SK-N-SH treated with all-trans-retinoic acid at 6 μM for 48 hours (cell line): ENCODE measurements around the gene PPFIBP1.

Experiments used
- ATAC-seq: fragments of 200-7000 bp; cut with Tn5 transposase; 3 replicates; pipeline ENCODE4 v1.9.1; 2020; ENCODE audit warnings: mild to moderate bottlenecking, moderate library complexity
- ARNTL ChIP-seq: fragments of 450-650 bp; formaldehyde crosslinking; IDR thresholded peaks from 2 replicates; pipeline ENCODE4 v1.5.0; 2020; ENCODE audit warnings: low read depth, mild to moderate bottlenecking, moderate library complexity, borderline replicate concordance
- BACH2 ChIP-seq: fragments of 250-450 bp; sonication (Bioruptor Pico); IDR thresholded peaks from 2 replicates; pipeline ENCODE4 v1.9.0; 2021; ENCODE audit warnings: mild to moderate bottlenecking, borderline replicate concordance
- CSDC2 ChIP-seq: fragments of 250-450 bp; sonication (Bioruptor Pico); IDR thresholded peaks from 2 replicates; pipeline ENCODE4 v1.5.0; 2020; ENCODE audit warnings: mild to moderate bottlenecking, moderate library complexity
- ESRRG ChIP-seq: fragments of 250-450 bp; sonication (Bioruptor Pico); IDR thresholded peaks from 2 replicates; pipeline ENCODE4 v1.6.1; 2021; ENCODE audit warnings: mild to moderate bottlenecking
- GLIS3 ChIP-seq: fragments of 250-450 bp; sonication (Bioruptor Pico); IDR thresholded peaks from 2 replicates; pipeline ENCODE4 v1.5.0; 2020; ENCODE audit warnings: mild to moderate bottlenecking, moderate library complexity
- ISL1 ChIP-seq: fragments of 250-450 bp; sonication (Bioruptor Pico); IDR thresholded peaks from 2 replicates; pipeline ENCODE4 v2.1.2; 2022; ENCODE audit warnings: mild to moderate bottlenecking, moderate library complexity
- OSR1 ChIP-seq: fragments of 250-450 bp; sonication (Bioruptor Pico); IDR thresholded peaks from 2 replicates; pipeline ENCODE4 v1.8.0; 2022; ENCODE audit warnings: moderate library complexity, mild to moderate bottlenecking, inconsistent platforms
- PPARA ChIP-seq: fragments of 250-450 bp; sonication (Bioruptor Pico); IDR thresholded peaks from 2 replicates; pipeline ENCODE4 v1.5.0; 2020; ENCODE audit warnings: mild to moderate bottlenecking, borderline replicate concordance
- RARB ChIP-seq: fragments of 250-450 bp; sonication (Bioruptor Pico); IDR thresholded peaks from 2 replicates; pipeline ENCODE4 v1.8.0; 2021; ENCODE audit warnings: mild to moderate bottlenecking, moderate library complexity
- SNAI2 ChIP-seq: fragments of 250-450 bp; sonication (Bioruptor Pico); IDR thresholded peaks from 2 replicates; pipeline ENCODE4 v1.5.0; 2020; ENCODE audit warnings: mild to moderate bottlenecking, moderate library complexity
- TCF4 ChIP-seq: fragments of 250-450 bp; sonication (Bioruptor Pico); IDR thresholded peaks from 2 replicates; pipeline ENCODE4 v1.8.0; 2021; ENCODE audit warnings: mild to moderate bottlenecking, moderate library complexity, borderline replicate concordance
- TOX ChIP-seq: fragments of 250-450 bp; sonication (Bioruptor Pico); IDR thresholded peaks from 2 replicates; pipeline ENCODE4 v1.8.0; 2021; ENCODE audit warnings: mild to moderate bottlenecking, moderate library complexity, borderline replicate concordance
- ZC3H10 ChIP-seq: fragments of 250-450 bp; sonication (Bioruptor Pico); IDR thresholded peaks from 2 replicates; pipeline ENCODE4 v1.5.1; 2021; ENCODE audit warnings: mild to moderate bottlenecking, moderate library complexity
- ZFP3 ChIP-seq: fragments of 250-450 bp; sonication (Bioruptor Pico); IDR thresholded peaks from 2 replicates; pipeline ENCODE4 v1.5.0; 2020; ENCODE audit warnings: mild to moderate bottlenecking, moderate library complexity
- ZFP30 ChIP-seq: fragments of 450-650 bp; formaldehyde crosslinking; IDR thresholded peaks from 2 replicates; pipeline ENCODE4 v1.5.0; 2022; ENCODE audit warnings: mild to moderate bottlenecking, moderate library complexity
- ZNF565 ChIP-seq: fragments of 450-650 bp; formaldehyde crosslinking; conservative IDR thresholded peaks from 2 replicates; pipeline ENCODE4 v1.5.0; 2020; ENCODE audit warnings: low read depth, mild to moderate bottlenecking, moderate library complexity
- ZNF70 ChIP-seq: fragments of 450-650 bp; formaldehyde crosslinking; IDR thresholded peaks from 2 replicates; pipeline ENCODE4 v1.5.0; 2020; ENCODE audit warnings: mild to moderate bottlenecking, moderate library complexity
- ZNF8 ChIP-seq: fragments of 450-650 bp; formaldehyde crosslinking; IDR thresholded peaks from 2 replicates; pipeline ENCODE4 v1.5.0; 2020; ENCODE audit warnings: mild to moderate bottlenecking, moderate library complexity
- TF ChIP-seq, protein P1 (sequence below): fragments of 250-450 bp; sonication (Bioruptor Pico); IDR thresholded peaks from 2 replicates; pipeline ENCODE4 v1.5.1; 2020; ENCODE audit warnings: low read depth, mild to moderate bottlenecking, moderate library complexity
- TF ChIP-seq, protein P2 (sequence below): fragments of 250-450 bp; sonication (Bioruptor Pico); IDR thresholded peaks from 2 replicates; pipeline ENCODE4 v1.5.0; 2020; ENCODE audit warnings: mild to moderate bottlenecking, moderate library complexity
- TF ChIP-seq, protein P3 (sequence below): fragments of 250-450 bp; sonication (Bioruptor Pico); IDR thresholded peaks from 2 replicates; pipeline ENCODE4 v1.5.1; 2021; ENCODE audit warnings: mild to moderate bottlenecking, moderate library complexity
- TF ChIP-seq, protein P4 (sequence below): fragments of 250-450 bp; sonication (Bioruptor Pico); IDR thresholded peaks from 2 replicates; pipeline ENCODE4 v1.8.0; 2021; ENCODE audit warnings: low read depth, mild to moderate bottlenecking, moderate library complexity, borderline replicate concordance

Gene PPFIBP1

DNA sequence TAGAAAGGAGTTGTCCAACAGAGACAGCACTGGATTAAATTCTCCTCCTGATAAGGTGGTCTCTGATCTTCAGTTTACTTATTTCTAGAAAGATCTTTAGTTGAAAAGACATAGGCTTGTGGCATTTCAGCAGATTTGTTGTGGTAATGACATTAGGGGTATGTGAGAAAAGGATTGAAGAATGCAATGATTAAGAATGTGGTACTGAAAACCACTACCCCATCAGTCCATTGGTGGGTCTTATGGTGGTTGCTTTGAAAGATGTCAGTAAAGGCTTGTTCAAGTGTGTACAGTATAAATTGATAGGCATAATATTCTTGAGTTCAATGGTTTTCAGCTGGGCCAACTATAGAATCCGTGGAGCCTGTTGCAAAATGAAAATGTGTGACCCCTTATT is 10.8 kb downstream of the PPFIBP1 start:
- TF ChIP-seq ZNF8 (no peak), ZNF565 (CRISPR knock-in tag) (no peak), RARB (no peak), ZNF70 (CRISPR knock-in tag) (no peak), CSDC2 (CRISPR knock-in tag) (no peak), ISL1 (CRISPR knock-in tag) (no peak)
- TF ChIP-seq, protein P1, sequence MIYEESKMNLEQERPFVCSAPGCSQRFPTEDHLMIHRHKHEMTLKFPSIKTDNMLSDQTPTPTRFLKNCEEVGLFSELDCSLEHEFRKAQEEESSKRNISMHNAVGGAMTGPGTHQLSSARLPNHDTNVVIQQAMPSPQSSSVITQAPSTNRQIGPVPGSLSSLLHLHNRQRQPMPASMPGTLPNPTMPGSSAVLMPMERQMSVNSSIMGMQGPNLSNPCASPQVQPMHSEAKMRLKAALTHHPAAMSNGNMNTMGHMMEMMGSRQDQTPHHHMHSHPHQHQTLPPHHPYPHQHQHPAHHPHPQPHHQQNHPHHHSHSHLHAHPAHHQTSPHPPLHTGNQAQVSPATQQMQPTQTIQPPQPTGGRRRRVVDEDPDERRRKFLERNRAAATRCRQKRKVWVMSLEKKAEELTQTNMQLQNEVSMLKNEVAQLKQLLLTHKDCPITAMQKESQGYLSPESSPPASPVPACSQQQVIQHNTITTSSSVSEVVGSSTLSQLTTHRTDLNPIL (CRISPR knock-in tag) = no peak
- TF ChIP-seq, protein P2, sequence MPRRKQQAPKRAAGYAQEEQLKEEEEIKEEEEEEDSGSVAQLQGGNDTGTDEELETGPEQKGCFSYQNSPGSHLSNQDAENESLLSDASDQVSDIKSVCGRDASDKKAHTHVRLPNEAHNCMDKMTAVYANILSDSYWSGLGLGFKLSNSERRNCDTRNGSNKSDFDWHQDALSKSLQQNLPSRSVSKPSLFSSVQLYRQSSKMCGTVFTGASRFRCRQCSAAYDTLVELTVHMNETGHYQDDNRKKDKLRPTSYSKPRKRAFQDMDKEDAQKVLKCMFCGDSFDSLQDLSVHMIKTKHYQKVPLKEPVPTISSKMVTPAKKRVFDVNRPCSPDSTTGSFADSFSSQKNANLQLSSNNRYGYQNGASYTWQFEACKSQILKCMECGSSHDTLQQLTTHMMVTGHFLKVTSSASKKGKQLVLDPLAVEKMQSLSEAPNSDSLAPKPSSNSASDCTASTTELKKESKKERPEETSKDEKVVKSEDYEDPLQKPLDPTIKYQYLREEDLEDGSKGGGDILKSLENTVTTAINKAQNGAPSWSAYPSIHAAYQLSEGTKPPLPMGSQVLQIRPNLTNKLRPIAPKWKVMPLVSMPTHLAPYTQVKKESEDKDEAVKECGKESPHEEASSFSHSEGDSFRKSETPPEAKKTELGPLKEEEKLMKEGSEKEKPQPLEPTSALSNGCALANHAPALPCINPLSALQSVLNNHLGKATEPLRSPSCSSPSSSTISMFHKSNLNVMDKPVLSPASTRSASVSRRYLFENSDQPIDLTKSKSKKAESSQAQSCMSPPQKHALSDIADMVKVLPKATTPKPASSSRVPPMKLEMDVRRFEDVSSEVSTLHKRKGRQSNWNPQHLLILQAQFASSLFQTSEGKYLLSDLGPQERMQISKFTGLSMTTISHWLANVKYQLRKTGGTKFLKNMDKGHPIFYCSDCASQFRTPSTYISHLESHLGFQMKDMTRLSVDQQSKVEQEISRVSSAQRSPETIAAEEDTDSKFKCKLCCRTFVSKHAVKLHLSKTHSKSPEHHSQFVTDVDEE = no peak
- ATAC-seq = no peak

DNA sequence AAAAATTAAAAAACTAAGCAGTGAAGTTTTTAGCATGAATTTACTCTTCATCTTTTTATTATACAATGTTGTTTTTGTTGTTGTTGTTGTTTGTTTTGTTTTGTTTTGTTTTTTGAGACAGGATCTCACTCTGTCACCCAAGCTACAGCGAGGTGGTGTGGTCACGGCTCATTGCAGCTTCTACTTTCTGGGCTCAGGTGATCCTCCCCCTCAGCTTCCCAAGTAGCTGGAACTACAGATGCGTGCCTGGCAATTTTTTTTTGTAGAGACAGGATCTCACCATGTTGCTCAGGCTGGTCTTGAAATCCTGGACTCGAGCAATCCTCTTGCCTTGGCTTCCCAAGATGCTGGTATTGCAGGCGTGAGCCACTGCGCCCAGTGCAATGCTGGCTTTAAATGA is 11.3 kb downstream of the PPFIBP1 start:
- no peak for ATAC-seq
- TF ChIP-seq, protein P1 (CRISPR knock-in tag) = no peak
- TF ChIP-seq GLIS3 (CRISPR knock-in tag) (no peak), PPARA (CRISPR knock-in tag) (no peak), TCF4 (CRISPR knock-in tag) (no peak), ZNF565 (CRISPR knock-in tag) (no peak), ZNF8 (no peak), ISL1 (CRISPR knock-in tag) (no peak), ZC3H10 (CRISPR knock-in tag) (no peak), SNAI2 (CRISPR knock-in tag) (no peak), ZFP30 (CRISPR knock-in tag) (no peak), ESRRG (CRISPR knock-in tag) (no peak), OSR1 (CRISPR knock-in tag) (no peak), BACH2 (CRISPR knock-in tag) (no peak), TOX (CRISPR knock-in tag) (no peak), ZNF70 (CRISPR knock-in tag) (no peak), RARB (no peak), ARNTL (CRISPR knock-in tag) (no peak)
- TF ChIP-seq, protein P3, sequence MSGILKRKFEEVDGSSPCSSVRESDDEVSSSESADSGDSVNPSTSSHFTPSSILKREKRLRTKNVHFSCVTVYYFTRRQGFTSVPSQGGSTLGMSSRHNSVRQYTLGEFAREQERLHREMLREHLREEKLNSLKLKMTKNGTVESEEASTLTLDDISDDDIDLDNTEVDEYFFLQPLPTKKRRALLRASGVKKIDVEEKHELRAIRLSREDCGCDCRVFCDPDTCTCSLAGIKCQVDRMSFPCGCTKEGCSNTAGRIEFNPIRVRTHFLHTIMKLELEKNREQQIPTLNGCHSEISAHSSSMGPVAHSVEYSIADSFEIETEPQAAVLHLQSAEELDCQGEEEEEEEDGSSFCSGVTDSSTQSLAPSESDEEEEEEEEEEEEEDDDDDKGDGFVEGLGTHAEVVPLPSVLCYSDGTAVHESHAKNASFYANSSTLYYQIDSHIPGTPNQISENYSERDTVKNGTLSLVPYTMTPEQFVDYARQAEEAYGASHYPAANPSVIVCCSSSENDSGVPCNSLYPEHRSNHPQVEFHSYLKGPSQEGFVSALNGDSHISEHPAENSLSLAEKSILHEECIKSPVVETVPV (CRISPR knock-in tag) = no peak

DNA sequence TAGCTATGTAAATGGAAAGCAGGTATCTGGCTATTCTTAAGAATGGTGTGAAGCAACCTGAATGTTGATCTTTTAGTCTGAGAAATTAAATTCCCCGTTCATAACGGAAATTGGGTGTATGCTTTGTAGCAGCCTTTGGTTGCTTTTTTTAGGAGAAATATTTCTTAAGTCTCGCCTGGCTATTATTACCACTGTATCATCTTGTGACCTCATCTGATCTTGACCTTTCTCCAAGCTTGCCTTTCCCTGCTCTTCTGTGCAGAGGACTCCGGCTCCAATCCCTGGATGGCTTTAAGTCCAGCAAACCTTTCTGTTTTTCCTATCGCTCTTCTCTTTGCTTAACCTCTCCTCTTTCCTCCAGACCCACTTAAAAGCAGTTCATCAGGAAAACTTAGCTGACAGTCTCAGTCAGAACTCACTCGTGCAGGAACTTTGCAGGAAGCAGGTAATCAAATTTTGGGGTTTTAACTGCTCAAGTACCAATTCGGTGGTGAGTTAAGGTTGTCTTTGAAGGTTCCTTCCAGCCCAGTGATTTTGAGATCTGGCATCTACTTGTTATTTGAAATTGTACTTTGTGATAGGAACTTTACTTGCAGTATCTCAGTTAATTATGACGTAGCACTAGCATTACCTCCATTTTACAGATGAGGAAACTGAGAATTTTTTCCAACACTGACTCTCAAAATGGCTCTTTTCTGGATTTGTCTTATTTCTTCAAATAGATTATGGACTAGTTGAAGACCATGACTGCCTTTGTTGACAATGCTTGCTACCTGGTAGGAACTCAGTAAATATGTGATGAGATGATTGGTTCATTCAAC is 14.1 kb downstream of the PPFIBP1 start:
- no peak for ATAC-seq
- TF ChIP-seq SNAI2 (CRISPR knock-in tag) = no peak
- TF ChIP-seq, protein P4, sequence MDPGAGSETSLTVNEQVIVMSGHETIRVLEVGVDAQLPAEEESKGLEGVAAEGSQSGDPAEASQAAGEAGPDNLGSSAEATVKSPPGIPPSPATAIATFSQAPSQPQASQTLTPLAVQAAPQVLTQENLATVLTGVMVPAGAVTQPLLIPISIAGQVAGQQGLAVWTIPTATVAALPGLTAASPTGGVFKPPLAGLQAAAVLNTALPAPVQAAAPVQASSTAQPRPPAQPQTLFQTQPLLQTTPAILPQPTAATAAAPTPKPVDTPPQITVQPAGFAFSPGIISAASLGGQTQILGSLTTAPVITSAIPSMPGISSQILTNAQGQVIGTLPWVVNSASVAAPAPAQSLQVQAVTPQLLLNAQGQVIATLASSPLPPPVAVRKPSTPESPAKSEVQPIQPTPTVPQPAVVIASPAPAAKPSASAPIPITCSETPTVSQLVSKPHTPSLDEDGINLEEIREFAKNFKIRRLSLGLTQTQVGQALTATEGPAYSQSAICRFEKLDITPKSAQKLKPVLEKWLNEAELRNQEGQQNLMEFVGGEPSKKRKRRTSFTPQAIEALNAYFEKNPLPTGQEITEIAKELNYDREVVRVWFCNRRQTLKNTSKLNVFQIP (CRISPR knock-in tag) = no peak
- no peak for TF ChIP-seq OSR1 (CRISPR knock-in tag)
- TF ChIP-seq PPARA (CRISPR knock-in tag) = no peak
- no peak for TF ChIP-seq ARNTL (CRISPR knock-in tag)
- no peak for TF ChIP-seq ZFP3 (CRISPR knock-in tag)
- no peak for TF ChIP-seq ZNF565 (CRISPR knock-in tag)
- TF ChIP-seq ISL1 (CRISPR knock-in tag) = no peak
- TF ChIP-seq, protein P2 = no peak
- TF ChIP-seq TOX (CRISPR knock-in tag) = no peak
- TF ChIP-seq, protein P1 (CRISPR knock-in tag) = no peak
